Endothelial cell of umbilical vein (primary cell): ENCODE results near the gene MAP3K14. TPM values are rescaled to one million over a fixed set of nuclear protein-coding genes. Genes with fewer than 3 reads are reported as not detected.

Experiments used
- BruUV-seq: library from RNA; stranded (reverse); fragments of 400-500 nt; replicated peaks from 2 replicates; lab custom pipeline; 2021; lab: Mats Ljungman, UMichigan
- CTCF ChIA-PET: fragments of 300-600, 350-600 bp; sonication (Branson Sonifier 250); formaldehyde crosslinking; loops from one replicate; lab custom pipeline; 2021; ENCODE audit warnings: antibody characterized with exemption, inconsistent platforms; lab: Charles Lee
- POLR2A ChIA-PET: fragments of 300-600, 350-600 bp; sonication (Branson Sonifier 250); formaldehyde crosslinking; loops from one replicate; lab custom pipeline; 2021; ENCODE audit warnings: antibody characterized with exemption, inconsistent platforms; lab: Charles Lee
- DNase-seq: peaks from one replicate; pipeline ENCODE4 v3.0.0-alpha.2; 2011; ENCODE audit warnings: low read depth, low spot score
- FAIRE-seq: peaks from 2 replicates; lab custom pipeline; 2011; peaks lifted over from hg19 to GRCh38; lab: Jason Lieb, UNC
- H2AFZ ChIP-seq: 2 replicates; pipeline ENCODE4 v1.6.0; 2012; ENCODE audit warnings: low read depth, low read length, control low read depth, inconsistent platforms
- H3K27ac ChIP-seq: 2 replicates; pipeline ENCODE4 v1.5.1; 2011; ENCODE audit warnings: low read depth, mild to moderate bottlenecking, control low read depth, low read length, moderate library complexity; ENCODE audit not compliant: insufficient read depth
- H3K27me3 ChIP-seq, 2 experiments: 2 replicates each; pipeline versions ENCODE4 v1.6.0 to v1.6.1; 2011; ENCODE audit warnings: low read length in 2 of 2, mixed read lengths in 1 of 2; ENCODE audit not compliant: control insufficient read depth in 2 of 2, insufficient read depth in 2 of 2
- H3K36me3 ChIP-seq, 2 experiments: 2 replicates in 1 of 2; 3 replicates in 1 of 2; pipeline ENCODE4 v1.5.1; 2011; ENCODE audit warnings: low read length in 2 of 2, mild to moderate bottlenecking in 1 of 2, moderate library complexity in 1 of 2; ENCODE audit not compliant: control insufficient read depth in 2 of 2, insufficient read depth in 2 of 2; ENCODE audit errors: extremely low read depth in 1 of 2
- H3K4me1 ChIP-seq: 3 replicates; pipeline ENCODE4 v1.5.1; 2011; ENCODE audit warnings: mild to moderate bottlenecking, low read length; ENCODE audit not compliant: control insufficient read depth, insufficient read depth; ENCODE audit errors: extremely low read depth
- H3K4me2 ChIP-seq: 2 replicates; pipeline ENCODE4 v1.6.1; 2011; ENCODE audit warnings: low read length, control low read depth, mixed read lengths; ENCODE audit not compliant: insufficient read depth
- H3K4me3 ChIP-seq, 3 experiments: fragments of 200-600 bp in 1 of 3; sonication (generic), shearing (Covaris generic) in 1 of 3; replicated peaks in 1 of 3; 2 replicates each; pipeline ENCODE4 v1.5.1; 2011 to 2016; ENCODE audit warnings: control low read depth in 3 of 3, low read length in 3 of 3, mild to moderate bottlenecking in 2 of 3, inconsistent platforms in 1 of 3, low read depth in 1 of 3, moderate library complexity in 1 of 3; ENCODE audit not compliant: insufficient read depth in 1 of 3
- H3K79me2 ChIP-seq: 2 replicates; pipeline ENCODE4 v1.6.0; 2012; ENCODE audit warnings: low read length, inconsistent platforms; ENCODE audit not compliant: control insufficient read depth, insufficient read depth
- H3K9ac ChIP-seq: replicated peaks from 2 replicates; pipeline ENCODE3; 2011; ENCODE audit warnings: low read length, control low read depth; ENCODE audit not compliant: insufficient read depth; ENCODE audit errors: extremely low read depth
- H3K9me1 ChIP-seq: replicated peaks from 3 replicates; pipeline ENCODE4 v1.6.0; 2011; ENCODE audit warnings: mild to moderate bottlenecking, low read length; ENCODE audit not compliant: control insufficient read depth, insufficient read depth; ENCODE audit errors: extremely low read depth
- H3K9me3 ChIP-seq: replicated peaks from 2 replicates; pipeline ENCODE4 v1.5.1; 2012; ENCODE audit warnings: low read length, inconsistent platforms; ENCODE audit not compliant: control insufficient read depth, insufficient read depth
- H4K20me1 ChIP-seq: replicated peaks from 2 replicates; pipeline ENCODE3; 2011; ENCODE audit warnings: mild to moderate bottlenecking, low read length; ENCODE audit not compliant: control insufficient read depth, insufficient read depth; ENCODE audit errors: extremely low read depth
- CTCF ChIP-seq, 2 donors: IDR thresholded peaks; 1 replicate in 1 of 2; 2 replicates in 1 of 2; pipeline ENCODE4 v1.5.1; 2011; ENCODE audit warnings: low read length in 2 of 2, mild to moderate bottlenecking in 2 of 2, moderate library complexity in 2 of 2, control low read depth in 1 of 2, inconsistent platforms in 1 of 2, low read depth in 1 of 2; ENCODE audit not compliant: insufficient read depth in 1 of 2; ENCODE audit errors: extremely low read depth in 1 of 2
- EZH2 ChIP-seq: IDR thresholded peaks from 2 replicates; pipeline ENCODE4 v1.6.1; 2012; ENCODE audit warnings: borderline replicate concordance, low read depth, mild to moderate bottlenecking, moderate library complexity, low read length, inconsistent platforms; ENCODE audit not compliant: severe bottlenecking
- FOS ChIP-seq: IDR thresholded peaks from 2 replicates; pipeline ENCODE4 v1.6.1; 2011; ENCODE audit warnings: mild to moderate bottlenecking, low read length, moderate library complexity, borderline replicate concordance; ENCODE audit not compliant: insufficient read depth
- POLR2A ChIP-seq: IDR thresholded peaks from 2 replicates; pipeline ENCODE4 v1.6.1; 2012; ENCODE audit warnings: low read depth, mild to moderate bottlenecking, control low read depth, low read length
- dilution Hi-C: fragments of 300-500 bp; cut with MboI; formaldehyde crosslinking; loops from one replicate; pipeline ENCODE4 v1.15.0; 2019; ENCODE audit warnings: low sequenced_read_pairs; ENCODE audit not compliant: extremely low pct_ligation_motif_present
- intact Hi-C: fragments of 100-400 bp; cut with micrococcal nuclease; formaldehyde crosslinking; loops from one replicate; pipeline ENCODE4 v1.10.0; 2022
- polyA plus RNA-seq, 4 experiments: library from polyadenylated mRNA; depleted of rRNA in 3 of 4; stranded (reverse) in 3 of 4; unstranded in 1 of 4; fragments of >200 nt; gene quantifications; 2 replicates each; pipeline versions ENCODE4 v1.2.1 to v1.2.3, GENCODE V29; 2011 to 2012; ENCODE audit warnings: missing spikeins in 1 of 4
- total RNA-seq: library from RNA; stranded (reverse); gene quantifications from 2 replicates; pipeline ENCODE4 v1.2.3, GENCODE V29; 2021

MAP3K14 gene
- total and polyA plus RNA-seq, 2 donors (not counting 3 experiments of a cell fraction or from before 2014, with no cell fraction given), result 5.4 to 9.8 TPM

DNA sequence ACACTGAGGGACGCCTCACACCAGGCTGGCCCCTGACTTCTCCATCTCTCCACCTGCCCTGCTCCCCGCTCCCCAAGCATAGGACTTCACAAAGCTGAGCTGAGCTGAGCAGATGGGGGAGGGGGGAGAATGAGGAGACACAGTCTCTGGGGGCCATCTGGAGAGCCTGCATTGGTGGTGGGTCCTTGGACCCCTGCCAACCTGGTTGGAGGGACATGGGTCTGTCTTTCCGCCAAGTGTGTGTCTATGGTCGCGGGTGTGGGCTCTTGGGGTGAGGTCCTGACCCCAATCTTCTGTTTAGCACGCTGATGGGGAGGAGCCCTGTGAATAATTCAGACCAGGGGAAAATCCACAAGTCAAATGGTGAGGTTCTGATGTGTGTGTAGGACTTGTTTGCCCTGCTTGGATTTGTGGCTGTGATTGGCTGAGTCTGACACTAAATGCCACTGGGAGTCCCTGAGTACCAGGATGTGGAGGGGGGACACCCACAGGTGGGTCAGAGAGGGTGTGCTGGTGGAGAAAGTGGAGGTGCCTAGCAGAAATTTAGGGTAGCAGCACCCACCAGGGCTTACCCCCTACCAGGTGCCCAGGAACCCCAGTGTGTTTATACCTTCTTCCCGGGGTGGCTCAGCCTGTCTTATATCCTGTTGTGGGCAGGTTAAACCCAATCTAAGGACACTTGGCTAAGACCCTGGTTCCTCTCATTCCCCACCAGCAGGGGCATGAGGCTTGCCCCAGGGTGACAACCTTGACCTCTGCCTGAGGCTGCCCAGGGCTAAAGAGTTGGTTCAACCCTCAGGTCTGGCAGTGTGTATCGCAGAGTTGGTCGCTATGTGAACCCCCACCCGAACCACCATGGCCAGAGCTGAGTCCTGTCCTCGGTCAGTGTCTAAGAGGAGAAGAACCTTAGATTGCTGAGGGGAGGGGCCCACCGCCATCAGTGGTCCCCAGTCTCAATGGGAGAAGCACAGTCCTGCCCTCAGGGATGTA lies 93.0 kb downstream of the MAP3K14 start:
- FAIRE-seq, result no peak
- H3K79me2 ChIP-seq, result no peaks in the 10 kb centered on the region
- POLR2A ChIA-PET, result no interaction called here

More for the DNA sequence above, 93.0 kb downstream of the MAP3K14 start:
- Histone ChIP-seq H4K20me1 (no peaks in the 10 kb centered on the region), H3K27me3 (peaks cover 9 to 21% of the 10 kb centered on the region in 2 experiments), H3K4me2 (no peak overlapping the region), H3K9ac (no peak overlapping the region), H3K4me3 (no peak overlapping the region), H2AFZ (no peak overlapping the region), H3K9me1 (no peaks in the 10 kb centered on the region), H3K27ac (no peak overlapping the region), H3K36me3 (no peaks in the 10 kb centered on the region), H3K4me1 (peaks cover 8% of the 10 kb centered on the region), H3K9me3 (no peaks in the 10 kb centered on the region)
- TF ChIP-seq CTCF (IDR thresholded peaks at IDR 0.05; ENCODE audit: extremely low read depth in 1 of 2, insufficient read depth in 1 of 2, low read depth in 1 of 2, low read length in 2 of 2) (no peak), FOS (no peak), EZH2 (no peak), POLR2A (no peak)
- CTCF ChIA-PET, result no interaction called here
- dilution Hi-C loops, result no loop called here
- no TSS peak for BruUV-seq
- intact Hi-C loops, result no loop called here
- no peak for DNase-seq
